ENCODE results near the gene RUNX3.

Gene RUNX3

GRCh38 chr1:24963099-24963872 lies 33.2 kb upstream of the RUNX3 start:
- peak in 1 of 4 experiments; percentile 14 for DNase-seq

- DNase-seq, result no peak
Observed at GRCh38 chr1:24961961-24962861, 32.1 kb upstream of the RUNX3 start.

GRCh38 chr1:24961334-24961733 lies 31.3 kb upstream of the RUNX3 start:
- no peak for DNase-seq

GRCh38 chr1:24960071-24960801 lies 30.2 kb upstream of the RUNX3 start:
- DNase-seq, result no peak

GRCh38 chr1:24959623-24959975 lies 29.5 kb upstream of the RUNX3 start:
- no peak for DNase-seq

- no peak for DNase-seq
Observed at GRCh38 chr1:24958766-24959622, 28.9 kb upstream of the RUNX3 start.

- DNase-seq, result no peak
Observed at GRCh38 chr1:24957808-24958752, 28.0 kb upstream of the RUNX3 start.

GRCh38 chr1:24957016-24957807 lies 27.1 kb upstream of the RUNX3 start:
- DNase-seq, result no peak

- no peak for DNase-seq
Observed at GRCh38 chr1:24955779-24956365, 25.8 kb upstream of the RUNX3 start.

GRCh38 chr1:24955161-24955560 lies 25.1 kb upstream of the RUNX3 start:
- DNase-seq, result peak; percentile 21 to 44 (median 38)

- no peak for DNase-seq
Observed at GRCh38 chr1:24954631-24955030, 24.6 kb upstream of the RUNX3 start.

- no peak for DNase-seq
Observed at GRCh38 chr1:24954022-24954421, 23.9 kb upstream of the RUNX3 start.

- DNase-seq, result no peak
Observed at GRCh38 chr1:24952413-24952841, 22.4 kb upstream of the RUNX3 start.

GRCh38 chr1:24951810-24952412 lies 21.8 kb upstream of the RUNX3 start:
- DNase-seq, result no peak

GRCh38 chr1:24951337-24951736 lies 21.3 kb upstream of the RUNX3 start:
- DNase-seq, result no peak

- DNase-seq, result no peak
Observed at GRCh38 chr1:24949331-24949881, 19.3 kb upstream of the RUNX3 start.

GRCh38 chr1:24948079-24948827 lies 18.2 kb upstream of the RUNX3 start:
- no peak for DNase-seq

All from activated CD4-positive, CD25-positive, alpha-beta regulatory T cell (primary cell).